NB4 (cell line): ENCODE measurements around the gene LIN28B.

Source experiments
- MYC ChIP-seq: IDR thresholded peaks from 2 replicates; pipeline ENCODE4 v1.6.1; 2011; ENCODE audit warnings: low read depth, low read length
- POLR2A ChIP-seq: IDR thresholded peaks from 2 replicates; pipeline ENCODE4 v1.6.1; 2011; ENCODE audit warnings: mild to moderate bottlenecking; ENCODE audit not compliant: insufficient read length; ENCODE audit errors: extremely low read depth
- TF ChIP-seq, protein P1 (sequence below): IDR thresholded peaks from one replicate; pipeline ENCODE4 v1.5.1; 2012; ENCODE audit warnings: low read depth, low read length
- TF ChIP-seq, protein P2 (sequence below): IDR thresholded peaks from 2 replicates; pipeline ENCODE4 v1.6.1; 2011; ENCODE audit warnings: low read depth, low read length

DNA sequence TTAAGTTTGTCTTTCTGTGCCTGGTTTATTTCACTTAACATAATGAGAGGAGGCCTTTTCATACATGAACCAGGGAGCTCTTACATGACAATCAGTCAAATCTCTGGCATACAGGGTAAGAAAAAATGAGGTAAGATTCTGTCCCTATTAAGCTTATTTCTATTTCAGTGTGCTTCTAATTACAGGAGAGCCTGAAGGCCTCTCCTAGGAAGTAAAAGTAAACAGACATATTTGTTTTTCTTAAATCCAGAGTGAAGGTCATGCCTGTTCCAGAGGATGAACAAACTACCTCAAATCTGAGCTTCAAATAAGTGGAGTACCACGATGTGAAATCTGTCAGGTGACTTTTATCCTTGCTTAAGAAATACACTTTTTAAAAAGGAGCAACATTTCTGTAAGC lies 150.3 kb downstream of the LIN28B start:
- TF ChIP-seq, protein P1, sequence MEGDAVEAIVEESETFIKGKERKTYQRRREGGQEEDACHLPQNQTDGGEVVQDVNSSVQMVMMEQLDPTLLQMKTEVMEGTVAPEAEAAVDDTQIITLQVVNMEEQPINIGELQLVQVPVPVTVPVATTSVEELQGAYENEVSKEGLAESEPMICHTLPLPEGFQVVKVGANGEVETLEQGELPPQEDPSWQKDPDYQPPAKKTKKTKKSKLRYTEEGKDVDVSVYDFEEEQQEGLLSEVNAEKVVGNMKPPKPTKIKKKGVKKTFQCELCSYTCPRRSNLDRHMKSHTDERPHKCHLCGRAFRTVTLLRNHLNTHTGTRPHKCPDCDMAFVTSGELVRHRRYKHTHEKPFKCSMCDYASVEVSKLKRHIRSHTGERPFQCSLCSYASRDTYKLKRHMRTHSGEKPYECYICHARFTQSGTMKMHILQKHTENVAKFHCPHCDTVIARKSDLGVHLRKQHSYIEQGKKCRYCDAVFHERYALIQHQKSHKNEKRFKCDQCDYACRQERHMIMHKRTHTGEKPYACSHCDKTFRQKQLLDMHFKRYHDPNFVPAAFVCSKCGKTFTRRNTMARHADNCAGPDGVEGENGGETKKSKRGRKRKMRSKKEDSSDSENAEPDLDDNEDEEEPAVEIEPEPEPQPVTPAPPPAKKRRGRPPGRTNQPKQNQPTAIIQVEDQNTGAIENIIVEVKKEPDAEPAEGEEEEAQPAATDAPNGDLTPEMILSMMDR = no peak
- no peak for TF ChIP-seq POLR2A
- no peak for TF ChIP-seq MYC
- TF ChIP-seq, protein P2, sequence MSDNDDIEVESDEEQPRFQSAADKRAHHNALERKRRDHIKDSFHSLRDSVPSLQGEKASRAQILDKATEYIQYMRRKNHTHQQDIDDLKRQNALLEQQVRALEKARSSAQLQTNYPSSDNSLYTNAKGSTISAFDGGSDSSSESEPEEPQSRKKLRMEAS = no peak
